HG03457 (cell line): ENCODE results near the gene SP7.
"Not testable (repeated sequence)": the region's sequence is repeated elsewhere in the genome, so short reads cannot be mapped to it uniquely, and the experiment has no call there.

Experiments
- ATAC-seq: cut with Tn5 transposase; IDR thresholded peaks from one replicate; pipeline ENCODE4 v1.9.1; 2021; ENCODE audit warnings: moderate number of reproducible peaks; ENCODE audit not compliant: unreplicated experiment

SP7 gene

DNA sequence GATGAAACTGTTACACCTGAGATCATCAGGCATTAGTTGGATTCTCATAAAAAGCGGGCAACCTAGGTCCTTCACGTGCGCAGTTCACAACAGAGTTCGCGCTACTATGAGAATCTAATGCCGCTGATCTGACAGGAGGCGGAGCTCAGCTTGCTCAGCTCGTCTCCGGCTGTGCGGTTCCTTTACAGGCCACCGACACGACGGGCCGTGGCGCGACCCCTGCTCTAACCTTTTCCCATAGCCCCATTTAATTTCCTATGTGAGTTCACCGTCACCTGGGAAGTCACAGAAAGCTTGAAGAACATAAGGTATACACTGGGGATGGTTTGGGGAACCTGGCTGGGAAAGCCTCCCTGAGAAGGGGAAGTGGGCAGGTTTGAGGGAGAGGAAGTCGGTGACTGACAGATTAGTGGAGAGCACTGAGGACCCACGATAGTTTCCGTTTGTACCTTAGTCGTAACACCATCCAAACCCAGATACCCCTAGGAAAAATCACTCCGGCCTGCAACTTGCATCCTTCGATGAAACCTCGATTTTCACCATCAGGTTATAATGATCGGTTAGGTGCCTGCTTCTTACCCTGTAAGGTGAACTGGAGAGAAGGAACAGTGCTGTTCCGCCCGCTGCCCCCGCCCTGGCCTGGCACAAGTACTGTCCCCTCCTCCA is 11.9 kb downstream of the SP7 start:
- no peak for ATAC-seq

- ATAC-seq: no peak
Observed at GRCh38 chr12:53320352-53321195, 15.6 kb downstream of the SP7 start.

GRCh38 chr12:53313996-53314395 is 22.2 kb downstream of the SP7 start:
- no peak for ATAC-seq

- no peak for ATAC-seq
Observed at GRCh38 chr12:53308276-53308675, 27.9 kb downstream of the SP7 start.

- no peak for ATAC-seq
Observed at GRCh38 chr12:53306826-53307225, 29.3 kb downstream of the SP7 start.

DNA sequence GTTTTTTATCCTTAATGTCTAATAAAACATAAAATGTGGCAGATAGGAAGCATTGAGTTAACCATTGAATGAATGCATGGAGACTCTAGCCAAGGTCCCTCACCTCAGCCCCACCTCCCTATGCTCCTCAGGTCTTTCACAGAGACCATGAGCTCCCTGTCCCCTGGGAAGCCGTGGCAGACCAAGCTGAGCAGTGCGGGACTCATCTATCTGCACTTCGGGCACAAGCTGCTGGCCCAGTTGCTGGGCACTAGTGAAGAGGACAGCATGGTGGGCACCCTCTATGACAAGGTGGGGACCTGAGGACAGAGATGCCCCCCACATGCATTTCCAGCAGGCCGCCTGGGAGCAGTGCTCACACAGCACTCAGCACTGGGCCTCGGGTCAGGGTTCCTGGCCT is 33.3 kb downstream of the SP7 start:
- no peak for ATAC-seq

- ATAC-seq: no peak
Observed at GRCh38 chr12:53300187-53300586, 36.0 kb downstream of the SP7 start.

- ATAC-seq: peak; percentile 42
Observed at GRCh38 chr12:53299454-53300180, 36.5 kb downstream of the SP7 start, which contains the start of gene MYG1. MYG1 (plus strand) TSS chr12:53299695; CDS start chr12:53299738, 43 bp downstream.

GRCh38 chr12:53299101-53299453 is 37.1 kb downstream of the SP7 start:
- ATAC-seq: no peak

GRCh38 chr12:53298164-53298563 is 38.0 kb downstream of the SP7 start:
- no peak for ATAC-seq

DNA sequence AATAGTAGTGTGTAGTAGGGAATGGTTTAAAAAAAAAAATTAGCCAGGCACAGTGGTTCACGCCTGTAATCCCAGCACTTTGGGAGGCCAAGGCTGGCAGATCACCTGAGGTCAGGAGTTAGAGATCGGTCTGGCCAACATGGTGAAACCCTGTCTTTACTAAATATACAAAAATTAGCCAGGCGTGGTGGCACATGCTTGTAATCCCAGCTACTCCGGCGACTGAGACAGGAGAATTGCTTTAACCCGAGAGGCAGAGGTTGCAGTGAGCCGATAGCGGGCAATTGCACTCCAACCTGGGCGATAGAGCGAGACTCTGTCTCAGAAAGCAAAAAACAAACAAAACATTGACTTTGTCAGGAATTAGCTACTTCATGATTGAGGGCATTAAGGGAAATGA is 39.0 kb downstream of the SP7 start:
- not testable (repeated sequence) for ATAC-seq

- no peak for ATAC-seq
Observed at GRCh38 chr12:53295891-53296219, 40.3 kb downstream of the SP7 start.

DNA sequence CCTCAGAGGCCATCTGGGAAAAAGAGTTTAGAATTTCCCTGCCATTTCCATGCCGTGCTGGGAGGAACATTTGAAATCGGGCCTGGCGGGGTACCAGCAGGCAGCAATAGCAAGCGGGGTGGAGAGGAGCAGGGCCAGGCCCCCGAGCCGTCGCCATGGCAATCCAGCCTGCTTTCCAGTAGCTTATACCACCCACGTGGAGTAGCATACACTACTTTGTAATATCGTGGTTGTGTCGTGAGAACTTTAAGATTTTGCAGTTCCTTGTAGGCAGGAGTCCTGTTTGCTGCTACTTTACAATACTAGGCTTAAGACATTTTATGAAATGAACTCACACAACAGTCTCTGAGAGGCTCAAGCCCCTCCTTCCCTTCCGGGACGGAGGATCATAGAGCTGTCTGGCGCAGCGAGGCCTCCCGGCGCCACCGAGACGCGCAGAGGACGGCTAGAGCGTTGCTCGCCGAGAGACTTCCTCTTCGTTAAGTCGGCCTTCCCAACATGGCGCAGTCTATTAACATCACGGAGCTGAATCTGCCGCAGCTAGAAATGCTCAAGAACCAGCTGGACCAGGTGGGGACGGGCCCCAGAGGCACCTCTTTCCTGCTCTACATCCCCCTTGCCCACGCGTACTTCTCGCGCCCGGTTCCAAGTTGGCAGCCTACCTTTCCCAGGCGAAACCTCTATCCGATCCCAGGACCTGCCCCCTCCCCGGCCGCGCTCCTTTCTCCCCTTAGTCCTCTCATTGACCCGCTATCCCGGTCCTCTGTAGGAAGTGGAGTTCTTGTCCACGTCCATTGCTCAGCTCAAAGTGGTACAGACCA is 40.9 kb downstream of the SP7 start, which contains the start of gene PFDN5:
Gene PFDN5 (plus strand): TSS at position 473 of the 821 bp plus-strand sequence. CDS start 26 bp downstream, at position 499.
- peak; percentile 73 for ATAC-seq

- no peak for ATAC-seq
Observed at GRCh38 chr12:53292426-53292825, 43.7 kb downstream of the SP7 start.

DNA sequence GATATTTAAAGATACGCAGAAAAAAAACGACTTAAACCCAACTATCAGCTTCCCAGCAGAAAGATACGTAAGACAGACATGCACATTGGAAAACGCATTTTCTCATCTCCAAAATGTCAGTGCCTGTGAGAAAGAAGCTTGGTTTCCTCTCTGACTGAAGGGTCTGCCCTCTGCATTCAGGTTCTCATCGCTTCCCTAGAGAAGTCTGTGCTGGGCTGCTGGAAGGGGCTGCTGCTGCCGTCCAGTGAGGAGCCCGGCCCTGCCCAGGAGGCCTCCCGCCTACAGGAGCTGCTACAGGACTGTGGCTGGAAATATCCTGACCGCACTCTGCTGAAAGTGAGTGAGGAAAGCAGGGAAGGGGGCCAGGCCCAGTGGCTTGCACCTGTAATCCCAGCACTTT is 45.5 kb downstream of the SP7 start:
- ATAC-seq: no peak

- no peak for ATAC-seq
Observed at GRCh38 chr12:53289891-53290290, 46.3 kb downstream of the SP7 start.

GRCh38 chr12:53288322-53288721 is 47.8 kb downstream of the SP7 start:
- ATAC-seq: no peak

- ATAC-seq: no peak
Observed at GRCh38 chr12:53287741-53288216, 48.4 kb downstream of the SP7 start.

- no peak for ATAC-seq
Observed at GRCh38 chr12:53286448-53286847, 49.7 kb downstream of the SP7 start.

DNA sequence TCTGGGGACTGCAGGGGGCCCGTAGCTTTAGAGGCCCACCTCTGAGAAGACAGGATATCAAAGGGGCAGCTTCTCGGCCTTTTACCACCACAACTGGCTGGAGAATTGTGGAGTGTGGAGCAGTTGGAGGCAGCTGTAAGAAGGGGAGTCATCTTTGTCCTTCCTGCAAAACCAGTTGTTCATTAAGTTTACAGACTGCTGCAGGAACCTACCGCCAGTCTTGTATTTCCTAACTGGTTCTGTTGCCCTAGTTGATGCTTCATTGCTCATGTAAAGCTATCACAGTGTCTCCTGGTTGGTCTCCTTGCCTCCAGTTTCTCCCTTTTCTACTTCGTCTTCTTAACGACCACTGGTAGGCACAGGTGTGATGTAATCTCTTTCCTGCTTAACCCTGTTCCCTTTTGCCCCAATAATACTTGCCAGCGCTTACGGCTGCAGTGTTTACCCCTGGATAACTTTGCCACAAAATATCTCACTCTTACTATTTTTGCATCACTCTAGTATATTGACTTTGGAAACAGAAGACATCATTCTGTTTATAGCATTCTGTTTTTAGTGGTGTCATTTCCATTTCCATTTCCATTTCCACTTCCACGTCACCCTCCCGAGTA is 56.2 kb downstream of the SP7 start:
- ATAC-seq: no peak
